IMR-90 (cell line): Measurements from ENCODE around the gene ZDHHC19.

Experiments used
- CTCF ChIP-seq: conservative IDR thresholded peaks from 2 replicates; pipeline ENCODE4 v1.5.1; 2012; ENCODE audit warnings: mild to moderate bottlenecking, low read depth, low read length, improper control_type of control experiment
- RFX5 ChIP-seq: IDR thresholded peaks from 2 replicates; pipeline ENCODE4 v1.8.0; 2012; ENCODE audit warnings: low read depth, mild to moderate bottlenecking, low read length, moderate library complexity
- USF2 ChIP-seq: fragments of 150-350 bp; IDR thresholded peaks from 2 replicates; pipeline ENCODE4 v1.6.1; 2017; ENCODE audit warnings: mild to moderate bottlenecking, antibody characterized with exemption, low read length, low read depth

- TF ChIP-seq CTCF: no peak
- TF ChIP-seq USF2: no peak
- no peak for TF ChIP-seq RFX5
Measured at GRCh38 chr3:196255776-196256175, 44.6 kb upstream of the ZDHHC19 start.
